PFSK-1 (cell line): Measurements from ENCODE around the gene C11orf98.

Experiments
- FOXP2 ChIP-seq: optimal IDR thresholded peaks from 2 replicates; pipeline ENCODE3; 2011; ENCODE audit warnings: borderline replicate concordance, control low read depth, inconsistent platforms; ENCODE audit not compliant: insufficient read depth; ENCODE audit errors: extremely low read length, extremely low read depth
- POLR2AphosphoS5 ChIP-seq: IDR thresholded peaks from 2 replicates; pipeline ENCODE4 v1.6.1; 2012; ENCODE audit warnings: low read depth, mild to moderate bottlenecking, control low read depth, low read length, moderate library complexity
- REST ChIP-seq, 2 experiments: IDR thresholded peaks; 2 replicates each; pipeline versions ENCODE4 v1.6.1 to v1.8.0; 2011 to 2012; ENCODE audit warnings: low read depth in 2 of 2, low read length in 2 of 2, control low read depth in 1 of 2, inconsistent platforms in 1 of 2, mild to moderate bottlenecking in 1 of 2, moderate library complexity in 1 of 2; ENCODE audit not compliant: insufficient read depth in 1 of 2
- SIN3A ChIP-seq: IDR thresholded peaks from 2 replicates; pipeline ENCODE4 v1.6.1; 2012; ENCODE audit warnings: mild to moderate bottlenecking, low read length, moderate library complexity, borderline replicate concordance; ENCODE audit not compliant: insufficient read depth
- TAF1 ChIP-seq: IDR thresholded peaks from 2 replicates; pipeline ENCODE4 v1.6.1; 2012; ENCODE audit warnings: low read length, control low read depth, borderline replicate concordance; ENCODE audit not compliant: insufficient read depth

DNA sequence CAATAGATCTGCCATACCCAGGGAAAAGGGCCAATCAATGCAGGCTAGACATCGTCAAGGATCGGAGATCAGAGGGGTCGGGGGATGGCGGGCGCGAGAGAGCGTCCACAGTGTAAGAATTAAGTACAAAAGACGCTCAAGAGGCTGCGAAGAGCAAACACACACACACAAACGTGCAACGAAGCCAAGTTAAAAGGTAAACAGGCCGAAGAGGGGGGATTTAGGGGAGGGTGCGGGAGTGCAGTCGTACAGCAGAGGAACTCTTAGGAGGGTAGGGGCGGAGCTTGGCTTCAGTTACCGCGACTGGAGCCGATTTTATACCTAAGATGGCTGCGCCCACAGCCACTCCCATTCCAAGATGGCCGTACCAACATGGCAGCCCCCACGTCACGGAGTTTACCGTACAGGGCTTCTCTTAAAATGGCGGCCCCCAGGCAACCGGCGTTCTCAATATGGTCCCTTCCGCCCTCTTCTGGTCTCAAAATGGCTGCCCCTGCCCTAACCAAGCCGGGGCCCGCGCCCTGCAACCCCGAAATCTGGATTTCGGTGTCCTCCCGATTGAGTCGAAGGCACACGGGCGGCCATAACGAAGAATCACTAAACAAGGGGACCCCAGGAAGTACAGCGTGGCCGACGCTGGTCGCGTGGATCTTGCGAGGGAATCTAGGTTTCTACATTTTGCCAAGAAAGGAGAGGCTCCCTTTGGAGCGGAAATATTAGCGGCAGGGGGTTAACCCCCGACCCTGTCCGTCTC is 44.4 kb upstream of the C11orf98 start:
- TF ChIP-seq TAF1 (peak; percentile 50; the same call in 1 of the 2 replicates), POLR2AphosphoS5 (peak; percentile 73), REST (IDR thresholded peaks at IDR 0.05; ENCODE audit: insufficient read depth in 1 of 2, low read depth in 2 of 2, low read length in 2 of 2) (no peak), FOXP2 (peak; percentile 27), SIN3A (no peak)
